ENCODE data around the gene GABBR2. TPM values are rescaled to one million over a fixed set of nuclear protein-coding genes. Genes with fewer than 3 reads are reported as not detected.

GABBR2 gene
- total RNA-seq, 1 donor from 2014 or later = 0.74 TPM

DNA sequence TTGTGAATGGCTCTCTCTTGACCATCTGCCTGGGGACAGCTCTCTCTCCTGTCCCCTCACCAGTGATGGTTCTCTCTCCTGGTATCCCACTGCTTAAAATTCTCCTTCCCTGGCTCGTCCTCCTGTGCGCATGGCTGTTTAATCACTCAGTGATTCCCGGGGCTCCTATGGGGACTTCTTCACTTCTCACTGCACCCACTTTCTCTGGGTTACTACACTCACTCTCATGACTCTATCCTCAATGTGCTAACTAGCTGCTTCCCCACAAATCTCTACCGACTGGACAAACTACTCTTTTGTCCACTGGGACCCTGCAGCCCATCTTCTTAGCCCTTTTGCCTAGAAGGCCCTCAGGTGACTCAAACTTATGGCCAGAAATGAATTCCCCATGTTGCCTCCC is 364.2 kb downstream of the GABBR2 start:
- TF ChIP-seq CTCF (IDR thresholded peaks at IDR 0.05; ENCODE audit: unreplicated experiment) = no peak
- Mint-ChIP-seq H3K4me1 (no peaks in the 10 kb centered on the region), H3K9me3 (peaks cover 3% of the 10 kb centered on the region), H3K27ac (no peak overlapping the region), H3K4me3 (no peak overlapping the region), H3K36me3 (no peaks in the 10 kb centered on the region), H3K27me3 (ENCODE audit: low read depth) (peaks cover 46% of the 10 kb centered on the region)
- DNase-seq (ENCODE audit: low spot score in 2 of 2, unreplicated experiment in 2 of 2) = no peak

- H3K36me3 Mint-ChIP-seq = no peaks in the 10 kb centered on the region
- H3K9me3 Mint-ChIP-seq = peaks cover 14% of the 10 kb centered on the region
- H3K27me3 Mint-ChIP-seq (ENCODE audit: low read depth) = peaks cover 45% of the 10 kb centered on the region
- no peak for DNase-seq (ENCODE audit: low spot score in 2 of 2, unreplicated experiment in 2 of 2)
- no peaks in the 10 kb centered on the region for H3K4me1 Mint-ChIP-seq
- TF ChIP-seq CTCF (IDR thresholded peaks at IDR 0.05; ENCODE audit: unreplicated experiment) = no peak
- H3K4me3 Mint-ChIP-seq = no peak overlapping the region
- H3K27ac Mint-ChIP-seq = no peak overlapping the region
Observed at GRCh38 chr9:98342820-98343210, 365.9 kb downstream of the GABBR2 start.

GRCh38 chr9:98342098-98342819 is 366.5 kb downstream of the GABBR2 start:
- Mint-ChIP-seq H3K27me3 (ENCODE audit: low read depth) (peaks cover 42% of the 10 kb centered on the region), H3K27ac (no peak overlapping the region), H3K9me3 (peaks cover 14% of the 10 kb centered on the region), H3K4me1 (no peaks in the 10 kb centered on the region), H3K36me3 (no peaks in the 10 kb centered on the region), H3K4me3 (no peak overlapping the region)
- DNase-seq (ENCODE audit: low spot score in 2 of 2, unreplicated experiment in 2 of 2) = no peak
- no peak for TF ChIP-seq CTCF (IDR thresholded peaks at IDR 0.05; ENCODE audit: unreplicated experiment)

GRCh38 chr9:98341157-98342097 is 367.3 kb downstream of the GABBR2 start:
- H3K4me3 Mint-ChIP-seq = no peak overlapping the region
- no peak for DNase-seq (ENCODE audit: low spot score in 2 of 2, unreplicated experiment in 2 of 2)
- peaks cover 14% of the 10 kb centered on the region for H3K9me3 Mint-ChIP-seq
- H3K36me3 Mint-ChIP-seq = no peaks in the 10 kb centered on the region
- H3K4me1 Mint-ChIP-seq = no peaks in the 10 kb centered on the region
- TF ChIP-seq CTCF (IDR thresholded peaks at IDR 0.05; ENCODE audit: unreplicated experiment) = no peak
- no peak overlapping the region for H3K27ac Mint-ChIP-seq
- H3K27me3 Mint-ChIP-seq (ENCODE audit: low read depth) = peaks cover 36% of the 10 kb centered on the region

- no peak for DNase-seq (ENCODE audit: low spot score in 2 of 2, unreplicated experiment in 2 of 2)
- no peak for TF ChIP-seq CTCF (IDR thresholded peaks at IDR 0.05; ENCODE audit: unreplicated experiment)
- H3K4me3 Mint-ChIP-seq = no peak overlapping the region
- H3K27ac Mint-ChIP-seq = no peak overlapping the region
- peaks cover 14% of the 10 kb centered on the region for H3K9me3 Mint-ChIP-seq
- H3K36me3 Mint-ChIP-seq = no peaks in the 10 kb centered on the region
- H3K27me3 Mint-ChIP-seq (ENCODE audit: low read depth) = peaks cover 33% of the 10 kb centered on the region
- no peaks in the 10 kb centered on the region for H3K4me1 Mint-ChIP-seq
Observed at GRCh38 chr9:98339987-98340800, 368.5 kb downstream of the GABBR2 start.

Data from mesothelial cell of epicardium (in vitro differentiated cells).